ENCODE data around the gene CBX3.
"Not testable (repeated sequence)": the region's sequence is repeated elsewhere in the genome, so short reads cannot be mapped to it uniquely, and the experiment has no call there.

CBX3 gene

GRCh38 chr7:26171601-26172000 lies 29.9 kb upstream of the CBX3 start:
- no peak for DNase-seq

- no peak for DNase-seq
Observed at GRCh38 chr7:26172048-26172447, 29.5 kb upstream of the CBX3 start.

GRCh38 chr7:26175903-26176302 lies 25.6 kb upstream of the CBX3 start:
- not testable (repeated sequence) for DNase-seq

GRCh38 chr7:26176696-26177095 lies 24.8 kb upstream of the CBX3 start:
- DNase-seq: not testable (repeated sequence)

GRCh38 chr7:26177269-26177668 lies 24.3 kb upstream of the CBX3 start:
- not testable (repeated sequence) for DNase-seq

- no peak for DNase-seq
Observed at GRCh38 chr7:26178272-26178960, 23.1 kb upstream of the CBX3 start.

DNA sequence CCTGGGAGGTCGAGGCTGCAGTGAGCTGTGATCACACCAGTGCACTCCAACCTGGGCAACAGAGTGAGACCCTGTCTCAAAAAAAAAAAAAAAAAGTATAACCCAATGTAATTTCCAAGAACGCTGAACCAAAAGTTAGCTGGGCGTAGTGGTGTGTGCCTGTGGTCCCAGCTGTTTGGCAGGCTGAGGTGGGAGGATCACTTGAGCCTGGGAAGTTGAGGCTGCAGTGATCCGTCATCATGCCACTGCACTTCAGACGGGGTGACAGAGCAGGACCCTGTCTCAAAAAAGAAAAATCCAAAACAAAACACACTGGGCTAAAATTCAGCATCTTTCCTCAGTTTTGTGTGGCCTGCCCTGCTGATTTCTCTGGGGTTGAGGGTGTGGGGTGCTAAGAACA lies 22.1 kb upstream of the CBX3 start:
- DNase-seq: no peak

DNA sequence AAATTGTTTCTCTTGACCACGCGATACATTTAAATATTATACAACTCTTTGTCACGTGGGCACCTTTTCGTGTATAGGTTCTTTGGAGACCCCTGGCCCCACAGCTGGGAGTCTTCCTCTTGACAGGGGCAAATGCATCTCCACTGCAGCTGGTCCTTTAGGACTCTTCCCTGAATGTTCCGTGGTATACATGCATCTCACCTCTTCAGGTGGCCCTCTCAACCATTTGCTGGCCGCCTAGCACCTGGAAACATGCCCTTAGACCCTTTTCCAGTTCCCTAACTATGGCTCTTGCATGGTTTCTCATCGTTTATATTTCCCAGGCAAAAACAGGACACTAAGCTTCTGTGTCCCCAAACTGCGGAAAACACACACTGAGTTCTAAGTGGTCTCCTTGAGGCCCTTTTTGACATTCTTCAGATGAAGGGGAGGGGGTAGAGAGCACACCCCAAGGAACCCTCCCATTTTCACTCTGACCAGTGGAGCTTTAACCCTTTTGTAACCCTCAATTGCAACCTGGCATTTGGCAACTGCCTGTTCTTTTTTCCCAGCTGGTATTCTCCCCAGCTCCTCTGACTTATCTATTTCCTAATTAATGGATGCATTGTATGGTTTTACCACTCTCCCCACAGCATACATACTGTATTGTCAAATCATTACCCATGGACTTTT lies 21.6 kb upstream of the CBX3 start:
- no peak for DNase-seq

DNA sequence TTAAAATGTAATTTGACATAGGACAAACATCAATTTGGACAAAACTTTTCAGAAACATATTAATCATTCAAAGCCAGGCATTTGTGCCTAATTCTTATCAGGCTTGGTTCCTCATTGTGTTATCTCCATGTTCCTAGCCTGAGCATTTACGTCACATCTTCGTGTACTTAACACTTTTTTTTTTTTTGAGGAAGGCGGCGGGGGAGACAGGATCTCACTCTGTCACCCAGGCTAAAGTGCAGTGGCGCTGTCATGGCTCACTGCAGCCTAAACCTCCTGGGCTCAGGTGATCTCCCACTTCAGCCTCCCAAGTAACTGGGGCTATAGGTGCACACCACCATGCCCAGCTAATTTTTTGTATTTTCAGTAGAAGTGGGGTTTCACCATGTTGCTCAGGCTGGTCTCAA lies 20.8 kb upstream of the CBX3 start:
- peak; percentile 85 for DNase-seq

DNA sequence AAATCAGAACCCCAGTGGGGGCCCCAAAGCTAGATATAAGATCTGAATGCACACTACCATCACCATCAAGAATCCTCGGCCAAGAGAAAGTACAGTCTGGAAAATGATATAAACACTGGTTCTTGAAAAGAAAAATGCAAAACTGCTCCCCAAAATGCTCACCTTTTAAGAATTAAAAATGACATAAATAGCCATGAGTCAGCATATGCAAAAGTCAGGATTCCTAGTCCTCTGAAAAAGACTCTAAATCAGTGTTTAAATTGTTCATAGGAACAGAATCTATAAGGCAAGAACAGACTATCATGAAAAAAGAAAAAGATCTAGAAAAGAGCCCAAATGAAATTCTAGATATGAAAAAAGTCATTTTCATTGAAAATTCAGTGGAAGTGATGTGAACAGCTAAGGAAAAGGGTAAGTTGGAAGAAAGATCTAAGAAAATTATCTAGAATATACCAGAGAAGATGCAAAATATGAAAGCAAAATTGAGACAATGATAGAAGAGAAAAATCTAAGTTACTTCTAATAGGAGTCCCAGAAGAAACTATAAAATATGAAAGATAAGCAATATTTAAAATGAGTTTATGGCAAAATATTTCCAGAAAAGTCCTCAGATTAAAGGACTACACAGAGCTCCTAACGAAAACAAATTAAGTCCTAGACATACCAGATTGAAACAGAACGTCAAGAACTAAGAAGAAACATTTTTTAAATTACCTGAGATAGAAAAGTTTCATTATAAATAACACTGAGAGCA lies 19.9 kb upstream of the CBX3 start:
- peak; percentile 20 for DNase-seq

DNA sequence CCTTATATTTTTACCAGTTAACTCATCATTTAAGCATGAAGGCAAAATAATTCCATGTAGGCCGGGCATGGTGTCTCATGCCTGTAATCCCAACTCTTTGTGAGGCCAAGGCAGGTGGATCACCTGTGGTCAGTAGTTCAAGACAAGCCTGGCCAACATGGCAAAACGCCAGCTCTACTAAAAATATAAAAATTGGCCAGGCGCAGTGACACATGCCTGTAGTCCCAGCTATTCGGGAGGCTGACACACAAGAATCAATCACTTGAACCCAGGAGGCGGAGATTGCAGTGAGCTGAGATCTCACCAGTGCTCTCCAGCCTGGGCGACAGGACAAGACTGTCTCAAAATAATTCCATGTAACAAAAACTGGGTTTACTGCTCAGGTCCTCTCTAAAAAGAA lies 19.3 kb upstream of the CBX3 start:
- DNase-seq: peak; percentile 26

DNA sequence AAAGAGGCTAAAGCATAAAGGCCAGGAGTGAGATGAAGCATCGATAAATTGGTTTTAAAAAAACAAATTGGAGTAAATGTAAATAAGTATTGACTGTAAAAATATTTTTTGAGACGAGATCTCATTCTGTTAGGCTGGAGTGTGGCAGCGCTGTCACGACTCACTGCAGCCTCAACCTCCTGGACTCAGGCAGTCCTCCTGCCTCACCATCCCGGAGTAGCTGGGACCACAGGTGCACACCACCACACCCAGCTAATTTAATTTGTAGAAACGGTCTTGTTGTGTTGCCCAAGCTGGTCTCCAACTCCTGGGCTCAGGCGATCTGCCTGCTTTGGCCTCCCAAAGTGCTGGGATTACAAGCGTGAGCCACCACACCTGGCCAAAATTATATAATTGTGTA lies 18.8 kb upstream of the CBX3 start:
- no peak for DNase-seq

GRCh38 chr7:26183545-26184280 lies 17.8 kb upstream of the CBX3 start:
- DNase-seq: peak; percentile 38

DNA sequence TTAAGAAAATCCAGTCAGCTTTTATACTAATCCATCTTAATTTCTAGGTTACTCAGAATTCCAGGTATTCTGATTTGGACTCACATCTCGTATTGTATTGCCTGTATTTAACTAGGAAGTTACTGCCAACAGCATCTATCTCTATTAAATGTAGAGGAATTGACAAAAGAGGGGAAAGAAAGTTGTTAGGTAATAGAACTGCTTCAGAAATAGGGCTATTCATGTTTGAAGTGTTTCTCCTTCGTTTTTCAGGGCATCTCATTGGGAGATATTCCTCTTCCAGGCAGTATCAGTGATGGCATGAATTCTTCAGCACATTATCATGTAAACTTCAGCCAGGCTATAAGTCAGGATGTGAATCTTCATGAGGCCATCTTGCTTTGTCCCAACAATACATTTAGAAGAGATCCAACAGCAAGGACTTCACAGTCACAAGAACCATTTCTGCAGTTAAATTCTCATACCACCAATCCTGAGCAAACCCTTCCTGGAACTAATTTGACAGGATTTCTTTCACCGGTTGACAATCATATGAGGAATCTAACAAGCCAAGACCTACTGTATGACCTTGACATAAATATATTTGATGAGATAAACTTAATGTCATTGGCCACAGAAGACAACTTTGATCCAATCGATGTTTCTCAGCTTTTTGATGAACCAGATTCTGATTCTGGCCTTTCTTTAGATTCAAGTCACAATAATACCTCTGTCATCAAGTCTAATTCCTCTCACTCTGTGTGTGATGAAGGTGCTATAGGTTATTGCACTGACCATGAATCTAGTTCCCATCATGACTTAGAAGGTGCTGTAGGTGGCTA lies 17.1 kb upstream of the CBX3 start:
- peak; percentile 37 for DNase-seq

DNA sequence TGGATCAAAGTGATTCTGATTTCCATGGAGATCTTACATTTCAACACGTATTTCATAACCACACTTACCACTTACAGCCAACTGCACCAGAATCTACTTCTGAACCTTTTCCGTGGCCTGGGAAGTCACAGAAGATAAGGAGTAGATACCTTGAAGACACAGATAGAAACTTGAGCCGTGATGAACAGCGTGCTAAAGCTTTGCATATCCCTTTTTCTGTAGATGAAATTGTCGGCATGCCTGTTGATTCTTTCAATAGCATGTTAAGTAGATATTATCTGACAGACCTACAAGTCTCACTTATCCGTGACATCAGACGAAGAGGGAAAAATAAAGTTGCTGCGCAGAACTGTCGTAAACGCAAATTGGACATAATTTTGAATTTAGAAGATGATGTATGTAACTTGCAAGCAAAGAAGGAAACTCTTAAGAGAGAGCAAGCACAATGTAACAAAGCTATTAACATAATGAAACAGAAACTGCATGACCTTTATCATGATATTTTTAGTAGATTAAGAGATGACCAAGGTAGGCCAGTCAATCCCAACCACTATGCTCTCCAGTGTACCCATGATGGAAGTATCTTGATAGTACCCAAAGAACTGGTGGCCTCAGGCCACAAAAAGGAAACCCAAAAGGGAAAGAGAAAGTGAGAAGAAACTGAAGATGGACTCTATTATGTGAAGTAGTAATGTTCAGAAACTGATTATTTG lies 16.3 kb upstream of the CBX3 start:
- DNase-seq: peak; percentile 60

DNA sequence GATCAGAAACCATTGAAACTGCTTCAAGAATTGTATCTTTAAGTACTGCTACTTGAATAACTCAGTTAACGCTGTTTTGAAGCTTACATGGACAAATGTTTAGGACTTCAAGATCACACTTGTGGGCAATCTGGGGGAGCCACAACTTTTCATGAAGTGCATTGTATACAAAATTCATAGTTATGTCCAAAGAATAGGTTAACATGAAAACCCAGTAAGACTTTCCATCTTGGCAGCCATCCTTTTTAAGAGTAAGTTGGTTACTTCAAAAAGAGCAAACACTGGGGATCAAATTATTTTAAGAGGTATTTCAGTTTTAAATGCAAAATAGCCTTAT lies 15.7 kb upstream of the CBX3 start:
- no peak for DNase-seq

DNA sequence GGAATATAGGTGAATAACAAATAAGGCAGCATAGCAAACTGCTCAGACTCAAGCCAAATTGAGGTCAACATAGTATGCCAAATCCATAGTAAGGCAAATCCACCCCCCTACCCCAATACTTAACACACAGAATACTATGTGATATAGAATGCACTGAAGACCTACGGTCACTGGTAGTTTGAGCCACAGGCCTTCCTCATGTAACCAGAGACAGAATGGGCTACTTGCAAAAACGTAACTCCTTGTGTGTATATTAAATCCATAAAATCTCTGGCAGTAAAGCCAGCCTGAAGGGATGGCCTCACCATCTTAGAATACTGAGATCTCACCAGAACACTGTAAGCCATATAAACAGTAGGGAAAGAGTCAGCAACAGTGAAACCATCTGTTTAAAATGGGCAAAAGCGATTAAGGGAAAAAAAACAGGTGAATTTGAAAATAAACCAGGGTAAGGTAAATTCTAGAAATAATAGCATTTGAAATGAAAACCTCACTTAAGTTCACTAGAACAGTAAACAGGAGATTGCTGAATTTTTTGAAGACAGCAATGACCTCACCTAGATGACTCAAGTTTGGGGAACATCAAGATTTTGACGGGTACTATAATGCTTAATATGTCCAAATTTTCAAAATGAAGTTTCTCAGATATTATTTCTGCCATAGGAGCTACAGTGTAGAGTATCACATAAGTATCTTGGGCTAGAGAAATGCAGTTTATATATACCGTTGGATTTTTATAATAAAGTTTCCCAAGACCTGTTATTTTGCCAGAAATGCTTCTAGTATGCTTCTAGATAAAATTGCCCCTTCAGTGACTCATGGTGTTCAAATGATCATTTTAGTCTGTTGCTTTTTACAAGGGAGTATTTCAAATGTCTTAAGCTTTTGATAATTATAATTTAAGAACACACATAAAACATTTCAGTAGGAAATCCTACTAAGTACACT lies 14.9 kb upstream of the CBX3 start:
- DNase-seq: peak; percentile 55

GRCh38 chr7:26187380-26188205 lies 14.0 kb upstream of the CBX3 start:
- peak; percentile 63 for DNase-seq

GRCh38 chr7:26188206-26188956 lies 13.2 kb upstream of the CBX3 start:
- DNase-seq: peak; percentile 39
